Endothelial cell of umbilical vein (primary cell): ENCODE data around the gene NKX1-1. TPM values are rescaled to one million over a fixed set of nuclear protein-coding genes. Genes with fewer than 3 reads are reported as not detected.

ENCODE experiments used
- BruUV-seq: library from RNA; stranded (reverse); fragments of 400-500 nt; replicated peaks from 2 replicates; lab custom pipeline; 2021; lab: Mats Ljungman, UMichigan
- CTCF ChIA-PET: fragments of 300-600, 350-600 bp; sonication (Branson Sonifier 250); formaldehyde crosslinking; loops from one replicate; lab custom pipeline; 2021; ENCODE audit warnings: antibody characterized with exemption, inconsistent platforms; lab: Charles Lee
- POLR2A ChIA-PET: fragments of 300-600, 350-600 bp; sonication (Branson Sonifier 250); formaldehyde crosslinking; loops from one replicate; lab custom pipeline; 2021; ENCODE audit warnings: antibody characterized with exemption, inconsistent platforms; lab: Charles Lee
- DNase-seq: peaks from one replicate; pipeline ENCODE4 v3.0.0-alpha.2; 2011; ENCODE audit warnings: low read depth, low spot score
- FAIRE-seq: peaks from 2 replicates; lab custom pipeline; 2011; peaks lifted over from hg19 to GRCh38; lab: Jason Lieb, UNC
- H2AFZ ChIP-seq: 2 replicates; pipeline ENCODE4 v1.6.0; 2012; ENCODE audit warnings: low read depth, low read length, control low read depth, inconsistent platforms
- H3K27ac ChIP-seq: 2 replicates; pipeline ENCODE4 v1.5.1; 2011; ENCODE audit warnings: low read depth, mild to moderate bottlenecking, control low read depth, low read length, moderate library complexity; ENCODE audit not compliant: insufficient read depth
- H3K27me3 ChIP-seq, 2 experiments: 2 replicates each; pipeline versions ENCODE4 v1.6.0 to v1.6.1; 2011; ENCODE audit warnings: low read length in 2 of 2, mixed read lengths in 1 of 2; ENCODE audit not compliant: control insufficient read depth in 2 of 2, insufficient read depth in 2 of 2
- H3K36me3 ChIP-seq, 2 experiments: 2 replicates in 1 of 2; 3 replicates in 1 of 2; pipeline ENCODE4 v1.5.1; 2011; ENCODE audit warnings: low read length in 2 of 2, mild to moderate bottlenecking in 1 of 2, moderate library complexity in 1 of 2; ENCODE audit not compliant: control insufficient read depth in 2 of 2, insufficient read depth in 2 of 2; ENCODE audit errors: extremely low read depth in 1 of 2
- H3K4me1 ChIP-seq: 3 replicates; pipeline ENCODE4 v1.5.1; 2011; ENCODE audit warnings: mild to moderate bottlenecking, low read length; ENCODE audit not compliant: control insufficient read depth, insufficient read depth; ENCODE audit errors: extremely low read depth
- H3K4me2 ChIP-seq: 2 replicates; pipeline ENCODE4 v1.6.1; 2011; ENCODE audit warnings: low read length, control low read depth, mixed read lengths; ENCODE audit not compliant: insufficient read depth
- H3K4me3 ChIP-seq, 3 experiments: fragments of 200-600 bp in 1 of 3; sonication (generic), shearing (Covaris generic) in 1 of 3; replicated peaks in 1 of 3; 2 replicates each; pipeline ENCODE4 v1.5.1; 2011 to 2016; ENCODE audit warnings: control low read depth in 3 of 3, low read length in 3 of 3, mild to moderate bottlenecking in 2 of 3, inconsistent platforms in 1 of 3, low read depth in 1 of 3, moderate library complexity in 1 of 3; ENCODE audit not compliant: insufficient read depth in 1 of 3
- H3K79me2 ChIP-seq: 2 replicates; pipeline ENCODE4 v1.6.0; 2012; ENCODE audit warnings: low read length, inconsistent platforms; ENCODE audit not compliant: control insufficient read depth, insufficient read depth
- H3K9ac ChIP-seq: replicated peaks from 2 replicates; pipeline ENCODE3; 2011; ENCODE audit warnings: low read length, control low read depth; ENCODE audit not compliant: insufficient read depth; ENCODE audit errors: extremely low read depth
- H3K9me1 ChIP-seq: replicated peaks from 3 replicates; pipeline ENCODE4 v1.6.0; 2011; ENCODE audit warnings: mild to moderate bottlenecking, low read length; ENCODE audit not compliant: control insufficient read depth, insufficient read depth; ENCODE audit errors: extremely low read depth
- H3K9me3 ChIP-seq: replicated peaks from 2 replicates; pipeline ENCODE4 v1.5.1; 2012; ENCODE audit warnings: low read length, inconsistent platforms; ENCODE audit not compliant: control insufficient read depth, insufficient read depth
- H4K20me1 ChIP-seq: replicated peaks from 2 replicates; pipeline ENCODE3; 2011; ENCODE audit warnings: mild to moderate bottlenecking, low read length; ENCODE audit not compliant: control insufficient read depth, insufficient read depth; ENCODE audit errors: extremely low read depth
- EZH2 ChIP-seq: IDR thresholded peaks from 2 replicates; pipeline ENCODE4 v1.6.1; 2012; ENCODE audit warnings: borderline replicate concordance, low read depth, mild to moderate bottlenecking, moderate library complexity, low read length, inconsistent platforms; ENCODE audit not compliant: severe bottlenecking
- GATA2 ChIP-seq: IDR thresholded peaks from 2 replicates; pipeline ENCODE4 v1.7.0; 2011; ENCODE audit warnings: low read depth, mild to moderate bottlenecking, moderate library complexity, mixed read lengths, low read length; ENCODE audit not compliant: insufficient read length, insufficient read depth
- JUN ChIP-seq: IDR thresholded peaks from 2 replicates; pipeline ENCODE4 v1.6.1; 2011; ENCODE audit warnings: borderline replicate concordance, low read depth; ENCODE audit not compliant: insufficient read length, insufficient read depth
- MYC ChIP-seq: IDR thresholded peaks from one replicate; pipeline ENCODE4 v1.6.1; 2011; ENCODE audit warnings: mild to moderate bottlenecking, low read depth, low read length
- dilution Hi-C: fragments of 300-500 bp; cut with MboI; formaldehyde crosslinking; loops from one replicate; pipeline ENCODE4 v1.15.0; 2019; ENCODE audit warnings: low sequenced_read_pairs; ENCODE audit not compliant: extremely low pct_ligation_motif_present
- intact Hi-C: fragments of 100-400 bp; cut with micrococcal nuclease; formaldehyde crosslinking; loops from one replicate; pipeline ENCODE4 v1.10.0; 2022
- polyA plus RNA-seq, 4 experiments: library from polyadenylated mRNA; depleted of rRNA in 3 of 4; stranded (reverse) in 3 of 4; unstranded in 1 of 4; fragments of >200 nt; gene quantifications; 2 replicates each; pipeline versions ENCODE4 v1.2.1 to v1.2.3, GENCODE V29; 2011 to 2012; ENCODE audit warnings: missing spikeins in 1 of 4
- total RNA-seq: library from RNA; stranded (reverse); gene quantifications from 2 replicates; pipeline ENCODE4 v1.2.3, GENCODE V29; 2021
- TF ChIP-seq, protein P1 (sequence below): IDR thresholded peaks from 2 replicates; pipeline ENCODE4 v1.6.1; 2011; ENCODE audit not compliant: insufficient read depth, insufficient read length
- TF ChIP-seq, protein P2 (sequence below), 2 donors: IDR thresholded peaks; 1 replicate in 1 of 2; 2 replicates in 1 of 2; pipeline ENCODE4 v1.5.1; 2011; ENCODE audit warnings: low read length in 2 of 2, mild to moderate bottlenecking in 2 of 2, moderate library complexity in 2 of 2, control low read depth in 1 of 2, inconsistent platforms in 1 of 2, low read depth in 1 of 2; ENCODE audit not compliant: insufficient read depth in 1 of 2; ENCODE audit errors: extremely low read depth in 1 of 2

Gene NKX1-1
- total and polyA plus RNA-seq, 2 donors (not counting 3 experiments of a cell fraction or from before 2014, with no cell fraction given) = not detected

GRCh38 chr4:1366371-1367229, 39.6 kb downstream of the NKX1-1 start:
- no TSS peak for BruUV-seq

GRCh38 chr4:1365271-1366178, 40.7 kb downstream of the NKX1-1 start:
- FAIRE-seq = no peak
- H3K4me1 ChIP-seq = no peaks in the 10 kb centered on the region
- no TSS peak for BruUV-seq
- POLR2A ChIA-PET = no interaction called here
- TF ChIP-seq MYC = no peak
- TF ChIP-seq JUN = no peak
- TF ChIP-seq GATA2 = no peak
- TF ChIP-seq, protein P1, sequence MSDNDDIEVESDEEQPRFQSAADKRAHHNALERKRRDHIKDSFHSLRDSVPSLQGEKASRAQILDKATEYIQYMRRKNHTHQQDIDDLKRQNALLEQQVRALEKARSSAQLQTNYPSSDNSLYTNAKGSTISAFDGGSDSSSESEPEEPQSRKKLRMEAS = no peak
- TF ChIP-seq, protein P2, sequence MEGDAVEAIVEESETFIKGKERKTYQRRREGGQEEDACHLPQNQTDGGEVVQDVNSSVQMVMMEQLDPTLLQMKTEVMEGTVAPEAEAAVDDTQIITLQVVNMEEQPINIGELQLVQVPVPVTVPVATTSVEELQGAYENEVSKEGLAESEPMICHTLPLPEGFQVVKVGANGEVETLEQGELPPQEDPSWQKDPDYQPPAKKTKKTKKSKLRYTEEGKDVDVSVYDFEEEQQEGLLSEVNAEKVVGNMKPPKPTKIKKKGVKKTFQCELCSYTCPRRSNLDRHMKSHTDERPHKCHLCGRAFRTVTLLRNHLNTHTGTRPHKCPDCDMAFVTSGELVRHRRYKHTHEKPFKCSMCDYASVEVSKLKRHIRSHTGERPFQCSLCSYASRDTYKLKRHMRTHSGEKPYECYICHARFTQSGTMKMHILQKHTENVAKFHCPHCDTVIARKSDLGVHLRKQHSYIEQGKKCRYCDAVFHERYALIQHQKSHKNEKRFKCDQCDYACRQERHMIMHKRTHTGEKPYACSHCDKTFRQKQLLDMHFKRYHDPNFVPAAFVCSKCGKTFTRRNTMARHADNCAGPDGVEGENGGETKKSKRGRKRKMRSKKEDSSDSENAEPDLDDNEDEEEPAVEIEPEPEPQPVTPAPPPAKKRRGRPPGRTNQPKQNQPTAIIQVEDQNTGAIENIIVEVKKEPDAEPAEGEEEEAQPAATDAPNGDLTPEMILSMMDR (IDR thresholded peaks at IDR 0.05; ENCODE audit: extremely low read depth in 1 of 2, insufficient read depth in 1 of 2, low read depth in 1 of 2, low read length in 2 of 2) = no peak
- H3K9ac ChIP-seq = no peak overlapping the region
- H3K36me3 ChIP-seq = no peaks in the 10 kb centered on the region
- no peaks in the 10 kb centered on the region for H4K20me1 ChIP-seq
- dilution Hi-C loops = no loop called here
- no peak overlapping the region for H2AFZ ChIP-seq
- intact Hi-C loops = no loop called here
- H3K9me3 ChIP-seq = no peaks in the 10 kb centered on the region
- CTCF ChIA-PET = interaction anchor here (0.8 to 1.7 kb wide), 6 partner anchors 9 to 264 kb away, joined by 3 to 9 read pairs (median 4); partner anchors contain the start of gene UVSSA
- H3K9me1 ChIP-seq = no peaks in the 10 kb centered on the region
- no peak overlapping the region for H3K27ac ChIP-seq
- H3K79me2 ChIP-seq = no peaks in the 10 kb centered on the region
- no peak overlapping the region for H3K4me3 ChIP-seq
- DNase-seq = no peak
- no peaks in the 10 kb centered on the region for H3K27me3 ChIP-seq
- H3K4me2 ChIP-seq = no peak overlapping the region

More at GRCh38 chr4:1366371-1367229, 39.6 kb downstream of the NKX1-1 start:
- FAIRE-seq = no peak
- TF ChIP-seq GATA2 (no peak), EZH2 (no peak)
- H3K27ac ChIP-seq = no peak overlapping the region
- no peaks in the 10 kb centered on the region for H3K36me3 ChIP-seq
- H4K20me1 ChIP-seq = no peaks in the 10 kb centered on the region
- no peak overlapping the region for H2AFZ ChIP-seq
- no peak overlapping the region for H3K9ac ChIP-seq
- DNase-seq = no peak
- dilution Hi-C loops (no loop called here), intact Hi-C loops (no loop called here)
- no peak overlapping the region for H3K4me2 ChIP-seq
- CTCF ChIA-PET = interaction anchor here (1.3 to 1.7 kb wide), 2 partner anchors 10 to 147 kb away, joined by 3 to 4 read pairs; no protein-coding TSS in a partner anchor
- H3K9me1 ChIP-seq = no peaks in the 10 kb centered on the region
- no peaks in the 10 kb centered on the region for H3K27me3 ChIP-seq
- H3K4me3 ChIP-seq = no peak overlapping the region
- POLR2A ChIA-PET = no interaction called here
- H3K9me3 ChIP-seq = no peaks in the 10 kb centered on the region
- no peaks in the 10 kb centered on the region for H3K4me1 ChIP-seq
- no peaks in the 10 kb centered on the region for H3K79me2 ChIP-seq
